ENCODE data around the gene DNAH10. TPM values are rescaled to one million over a fixed set of nuclear protein-coding genes. Genes with fewer than 3 reads are reported as not detected.

The DNAH10 gene
- total RNA-seq, 4 donors from 2014 or later = 0.14 to 0.20 TPM; not detected in 2

Small RNA genes within 50 kb of the gene (small RNA-seq; reads per million reads assigned to genes)
- 0 to 0.55 (median 0) reads per million in 4 donors for gene AC068790.4
- 0 reads per million in 4 donors for gene AC068790.6

Other genes starting within 250 kb of the DNAH10 start
- gene RILPL1, start 228.6 kb upstream of the DNAH10 start, total RNA-seq = 1 to 10 TPM; 1.6 to 6.7 (median 5.0) TPM
- gene TMED2, start 177.7 kb upstream of the DNAH10 start, total RNA-seq = 100 to 1,000 TPM in 2 of 4 donors, 10 to 100 TPM in 2; 62.9 to 138 (median 96.6) TPM
- gene DDX55, start 160.2 kb upstream of the DNAH10 start, total RNA-seq = 10 to 100 TPM; 14.2 to 35.2 (median 25.1) TPM
- gene EIF2B1, start 128.6 kb upstream of the DNAH10 start, total RNA-seq = 100 to 1,000 TPM in 2 of 4 donors, 10 to 100 TPM in 2; 46.0 to 121 (median 92.3) TPM
- gene GTF2H3, start 128.5 kb upstream of the DNAH10 start, total RNA-seq = 10 to 100 TPM in 3 of 4 donors, 1 to 10 TPM in 1; 2.6 to 14.3 (median 11.6) TPM
- 1 to 10 TPM in 3 of 4 donors, under 1 TPM in 1; 1.00 to 6.3 (median 5.1) TPM for gene TCTN2, start 91.2 kb upstream of the DNAH10 start, total RNA-seq
- gene ATP6V0A2, start 49.9 kb upstream of the DNAH10 start, total RNA-seq = 10 to 100 TPM; 23.9 to 33.3 (median 29.0) TPM
- 10 to 100 TPM; 14.8 to 48.8 (median 21.1) TPM for gene CCDC92, start 210.5 kb downstream of the DNAH10 start, total RNA-seq
- gene ZNF664, start 210.9 kb downstream of the DNAH10 start, total RNA-seq = 100 to 1,000 TPM in 2 of 4 donors, 10 to 100 TPM in 2; 84.4 to 144 (median 103) TPM